GM12873 (cell line): ENCODE measurements around the gene PDPK1.

Source experiments
- TF ChIP-seq, protein P1 (sequence below): IDR thresholded peaks from 2 replicates; pipeline ENCODE4 v1.5.1; 2012; ENCODE audit warnings: low read depth, mild to moderate bottlenecking, moderate library complexity, low read length, control low read depth; ENCODE audit not compliant: insufficient read depth; ENCODE audit errors: missing control alignments

The PDPK1 gene

DNA sequence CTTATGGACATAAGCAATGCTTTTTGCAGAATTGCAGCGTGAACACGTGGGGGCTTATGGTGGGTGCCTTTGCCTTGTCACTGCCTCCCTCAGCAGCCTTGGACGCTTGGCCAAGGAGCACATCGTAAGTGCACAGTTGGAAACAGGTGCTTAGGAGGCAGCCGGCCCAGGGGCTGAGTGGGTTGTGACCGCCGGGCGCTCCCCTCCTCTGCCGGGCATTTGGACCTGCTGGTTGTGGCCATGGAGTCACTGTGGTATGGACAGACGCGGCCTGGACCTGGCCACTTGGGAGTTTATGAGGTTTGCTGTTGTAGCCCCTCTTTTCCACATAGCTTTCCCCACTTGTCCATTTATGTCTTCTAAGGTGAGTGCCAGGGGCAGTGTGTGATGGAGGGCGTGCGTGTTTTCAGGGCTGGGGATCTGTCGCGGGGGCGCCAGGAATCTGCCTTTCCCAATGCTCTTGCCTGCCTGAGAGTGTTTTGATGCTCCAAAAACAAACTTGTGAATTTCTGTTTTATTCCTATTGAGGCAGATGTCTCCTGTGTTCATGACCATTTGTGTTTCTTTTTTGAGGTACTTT is 49.2 kb downstream of the PDPK1 start:
- TF ChIP-seq, protein P1, sequence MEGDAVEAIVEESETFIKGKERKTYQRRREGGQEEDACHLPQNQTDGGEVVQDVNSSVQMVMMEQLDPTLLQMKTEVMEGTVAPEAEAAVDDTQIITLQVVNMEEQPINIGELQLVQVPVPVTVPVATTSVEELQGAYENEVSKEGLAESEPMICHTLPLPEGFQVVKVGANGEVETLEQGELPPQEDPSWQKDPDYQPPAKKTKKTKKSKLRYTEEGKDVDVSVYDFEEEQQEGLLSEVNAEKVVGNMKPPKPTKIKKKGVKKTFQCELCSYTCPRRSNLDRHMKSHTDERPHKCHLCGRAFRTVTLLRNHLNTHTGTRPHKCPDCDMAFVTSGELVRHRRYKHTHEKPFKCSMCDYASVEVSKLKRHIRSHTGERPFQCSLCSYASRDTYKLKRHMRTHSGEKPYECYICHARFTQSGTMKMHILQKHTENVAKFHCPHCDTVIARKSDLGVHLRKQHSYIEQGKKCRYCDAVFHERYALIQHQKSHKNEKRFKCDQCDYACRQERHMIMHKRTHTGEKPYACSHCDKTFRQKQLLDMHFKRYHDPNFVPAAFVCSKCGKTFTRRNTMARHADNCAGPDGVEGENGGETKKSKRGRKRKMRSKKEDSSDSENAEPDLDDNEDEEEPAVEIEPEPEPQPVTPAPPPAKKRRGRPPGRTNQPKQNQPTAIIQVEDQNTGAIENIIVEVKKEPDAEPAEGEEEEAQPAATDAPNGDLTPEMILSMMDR = no peak

DNA sequence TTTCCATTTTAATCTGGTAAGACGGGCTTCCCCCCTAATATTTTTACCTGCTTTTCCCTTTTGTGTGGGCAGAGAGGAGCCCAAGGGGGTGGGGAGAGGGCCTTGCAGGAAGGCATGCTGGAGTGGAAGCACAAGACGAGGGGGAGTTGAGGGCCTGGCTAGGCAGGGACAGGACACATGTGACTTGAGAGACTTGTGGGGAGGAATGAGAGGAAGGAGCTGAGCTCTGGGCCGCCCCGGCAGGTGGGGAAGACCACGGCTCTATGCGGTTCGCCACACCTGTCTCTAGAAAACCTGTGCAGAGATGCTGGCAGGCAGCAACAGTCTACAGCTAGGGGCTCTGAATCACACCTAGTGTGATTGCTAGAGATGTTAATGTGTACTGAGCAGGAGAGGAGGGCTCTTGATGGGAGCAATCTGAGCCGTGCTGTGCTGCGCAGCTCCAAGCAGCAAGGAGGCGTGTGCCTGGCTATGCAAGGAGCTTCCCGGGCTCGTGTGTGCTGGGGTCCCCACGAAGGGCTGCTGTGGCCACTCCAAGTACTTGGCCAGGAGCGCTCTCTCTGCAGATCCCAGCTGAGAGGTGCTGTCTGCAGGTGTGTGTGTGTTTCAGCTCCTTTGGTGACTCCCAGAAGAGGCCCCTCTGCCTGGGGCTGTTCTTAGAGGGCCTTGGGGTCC is 50.2 kb downstream of the PDPK1 start:
- TF ChIP-seq, protein P1 = no peak

DNA sequence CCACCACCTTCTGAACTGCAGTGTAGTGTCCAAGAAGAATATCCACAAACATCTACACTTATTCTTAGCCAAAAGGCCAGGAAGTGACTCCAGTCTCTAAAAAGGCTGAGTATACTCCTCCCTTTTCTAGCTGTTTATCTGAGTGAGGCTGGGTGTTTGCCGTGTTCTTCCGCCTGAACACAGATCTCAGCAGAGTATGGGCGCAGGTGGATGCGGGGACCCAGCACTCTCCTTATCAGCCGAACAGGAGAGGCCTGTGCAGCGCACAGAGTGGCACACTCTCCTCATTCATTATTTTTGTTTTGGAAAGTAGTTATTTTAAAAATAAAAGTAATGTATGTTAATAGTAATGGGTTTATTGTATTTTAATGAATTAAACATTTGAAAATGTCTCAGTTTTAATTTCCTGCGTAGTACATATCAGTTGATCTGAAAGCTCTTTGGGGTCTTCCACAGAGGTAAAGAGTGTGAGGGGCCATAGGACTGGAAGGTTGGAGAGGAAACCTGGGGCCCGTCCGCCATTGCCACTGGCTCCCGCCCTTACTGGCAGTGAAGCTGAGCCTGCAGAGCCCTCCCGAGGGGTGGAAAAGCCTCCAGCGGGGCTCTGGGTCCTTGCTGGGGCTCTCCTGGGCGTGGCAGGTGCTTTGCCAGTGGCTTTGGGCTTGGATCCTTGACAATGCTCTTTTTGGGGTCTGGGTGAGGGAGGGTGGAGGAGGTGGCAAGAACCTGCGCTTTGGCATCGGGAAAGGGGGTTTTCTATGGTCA is 53.8 kb downstream of the PDPK1 start:
- TF ChIP-seq, protein P1 = no peak

DNA sequence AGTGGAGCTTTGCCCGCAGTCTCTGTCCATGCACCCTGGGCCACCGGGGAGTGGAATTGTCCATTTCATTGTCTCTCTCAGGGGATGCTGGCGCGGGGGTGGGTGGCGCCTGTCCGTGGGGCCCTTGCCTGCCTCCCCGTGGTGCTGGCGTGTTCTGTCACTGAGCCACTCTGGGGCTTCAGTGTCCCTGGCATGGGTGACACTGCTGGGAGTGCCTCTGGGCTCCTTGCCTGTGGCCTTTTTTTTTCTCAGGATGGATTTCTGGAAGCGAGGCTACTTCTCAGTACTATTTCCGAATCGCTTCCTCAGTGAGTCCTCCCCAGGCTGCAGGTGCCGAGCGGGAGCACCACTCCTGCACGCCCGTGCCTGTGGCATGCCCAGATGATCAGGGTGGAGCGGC is 55.0 kb downstream of the PDPK1 start:
- TF ChIP-seq, protein P1 = no peak

DNA sequence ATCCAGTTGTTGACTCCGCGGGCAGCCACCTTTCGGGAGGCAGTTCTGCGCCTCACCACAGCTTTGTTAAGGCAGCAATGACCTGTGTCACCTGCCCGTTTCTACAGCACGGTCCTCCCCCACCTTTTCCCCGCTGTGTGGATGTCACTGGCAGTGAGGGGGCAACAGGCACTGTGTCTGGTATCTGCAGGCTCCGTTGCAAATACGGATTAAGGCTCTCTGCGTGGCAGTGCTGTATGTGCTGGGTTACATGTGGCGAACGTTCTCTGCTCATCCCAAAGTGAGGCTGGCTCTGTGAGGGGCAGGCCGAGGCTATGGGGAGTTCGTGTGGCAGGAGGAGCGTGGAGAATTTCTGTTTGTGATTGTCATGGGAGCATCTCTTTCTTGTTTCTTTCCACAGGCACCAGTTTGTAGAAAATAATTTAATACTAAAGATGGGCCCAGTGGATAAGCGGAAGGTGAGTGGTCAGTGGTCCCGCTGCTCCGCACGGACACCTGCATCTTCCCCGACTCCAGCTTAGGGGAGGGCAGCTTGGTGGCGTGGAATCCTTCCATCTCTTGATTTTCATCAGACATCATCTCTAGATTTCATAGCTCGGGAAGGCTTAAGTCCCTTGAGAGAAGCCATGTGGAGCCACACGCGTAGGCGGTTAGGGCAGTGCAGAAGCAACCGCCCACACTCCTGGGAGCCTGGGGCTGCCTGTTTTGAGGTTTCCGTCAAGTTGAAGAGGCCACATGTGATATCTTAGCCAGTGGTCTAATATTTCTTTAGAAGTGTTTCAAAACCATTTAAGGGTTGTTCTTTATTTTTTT is 57.8 kb downstream of the PDPK1 start:
- TF ChIP-seq, protein P1 = no peak

DNA sequence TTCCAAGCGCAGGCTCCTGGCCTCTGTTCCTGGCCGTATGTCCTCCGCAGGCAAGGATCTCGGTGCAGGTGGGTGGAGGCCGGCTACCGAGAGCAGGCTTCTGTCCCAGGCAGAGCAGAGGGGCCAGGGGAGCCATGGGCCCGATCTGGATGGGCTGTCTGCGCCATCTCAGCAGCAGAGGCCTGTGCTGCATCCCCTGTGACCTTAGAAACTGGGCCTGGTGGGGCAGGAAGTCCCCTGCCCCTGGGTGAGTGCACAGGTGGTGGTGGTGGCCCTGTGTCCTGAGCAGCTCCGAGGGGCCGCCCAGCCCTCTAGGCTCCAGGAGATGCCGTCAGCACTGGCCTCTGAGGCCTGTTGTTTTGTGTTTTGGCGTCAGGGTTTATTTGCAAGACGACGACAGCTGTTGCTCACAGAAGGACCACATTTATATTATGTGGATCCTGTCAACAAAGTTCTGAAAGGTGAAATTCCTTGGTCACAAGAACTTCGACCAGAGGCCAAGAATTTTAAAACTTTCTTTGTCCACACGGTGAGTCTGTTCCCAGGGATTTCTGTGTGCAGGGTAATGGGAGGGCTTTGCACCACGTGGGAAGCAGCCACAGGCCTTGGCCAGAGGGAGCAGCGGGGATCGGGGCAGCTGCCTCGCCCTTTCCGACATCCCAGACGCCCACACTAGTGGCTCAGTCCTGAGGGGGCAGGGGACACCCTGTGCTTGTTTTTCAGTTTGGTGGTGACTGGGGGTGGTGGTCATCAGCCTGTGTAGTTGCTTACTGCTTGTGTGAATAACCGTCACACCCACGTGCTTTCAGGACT is 59.1 kb downstream of the PDPK1 start:
- TF ChIP-seq, protein P1 = no peak
